Muscle of leg (tissue), 11 donors: ENCODE results near the gene DBR1. TPM values are rescaled to one million over a fixed set of nuclear protein-coding genes. Genes with fewer than 3 reads are reported as not detected.

Experiments used
- DNase-seq: peaks from one replicate; pipeline ENCODE4 v3.0.0; 2013
- H3K27ac ChIP-seq: one replicate; pipeline ENCODE4 v1.5.1; 2013; ENCODE audit warnings: mild to moderate bottlenecking, low read length, control low read depth
- H3K27me3 ChIP-seq: one replicate; pipeline ENCODE4 v1.6.1; 2013; ENCODE audit warnings: low read length; ENCODE audit not compliant: control insufficient read depth, insufficient read depth
- H3K36me3 ChIP-seq: one replicate; pipeline ENCODE4 v1.6.1; 2013; ENCODE audit warnings: low read length; ENCODE audit not compliant: control insufficient read depth, insufficient read depth
- H3K4me1 ChIP-seq: one replicate; pipeline ENCODE4 v1.6.1; 2013; ENCODE audit warnings: low read length; ENCODE audit not compliant: control insufficient read depth, insufficient read depth
- H3K4me3 ChIP-seq: one replicate; pipeline ENCODE4 v1.5.1; 2013; ENCODE audit warnings: low read length, control low read depth
- H3K9me3 ChIP-seq: replicated peaks from 2 replicates; pipeline ENCODE4 v1.6.1; 2013; ENCODE audit warnings: low read depth, low read length; ENCODE audit not compliant: control insufficient read depth
- WGBS: methylation state at CpG from one replicate; pipeline ENCODE4 v1.1.5; 2013; ENCODE audit warnings: missing lambda C conversion rate; ENCODE audit not compliant: insufficient coverage; 5-methylcytosine and 5-hydroxymethylcytosine counted together
- polyA plus RNA-seq, 8 donors: library from polyadenylated mRNA; unstranded; fragments of 120-200 nt; gene quantifications; one replicate each; pipeline versions ENCODE4 v1.2.1 to v1.2.3, GENCODE V29; 2013; ENCODE audit warnings: inconsistent platforms in 1 of 8, low replicate concordance in 1 of 8; ENCODE audit not compliant: insufficient read length in 8 of 8, insufficient read depth in 1 of 8
- total RNA-seq: library from RNA; stranded (reverse); fragments of 120-200 nt; gene quantifications from one replicate; pipeline ENCODE4 v1.2.4, GENCODE V29; 2013

DBR1 gene
- total and polyA plus RNA-seq, 9 donors, result 8.7 to 12.0 (median 9.5) TPM

DNA sequence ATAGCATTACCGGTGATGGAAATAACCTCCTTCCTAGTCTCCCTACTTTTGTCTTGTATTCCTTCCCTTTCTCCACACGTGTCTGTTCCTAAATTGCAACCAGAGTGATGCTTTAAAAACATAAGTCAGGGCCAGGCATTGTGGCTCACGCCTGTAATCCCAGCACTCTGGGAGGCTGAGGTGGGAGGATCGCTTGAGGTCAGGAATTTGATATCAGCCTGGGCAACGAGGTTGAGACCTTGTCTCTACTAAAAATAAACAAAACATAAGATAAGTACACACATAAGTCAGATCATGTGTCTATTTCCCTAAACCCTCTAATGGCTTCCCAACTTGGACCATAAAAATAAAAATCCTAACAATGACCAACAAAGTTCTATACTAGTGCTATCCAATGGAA lies 30.8 kb upstream of the DBR1 start:
- H3K27me3 ChIP-seq, result no peaks in the 10 kb centered on the region
- H3K9me3 ChIP-seq, result no peaks in the 10 kb centered on the region
- H3K4me1 ChIP-seq, result no peaks in the 10 kb centered on the region
- H3K4me3 ChIP-seq, result no peak overlapping the region
- no peak overlapping the region for H3K27ac ChIP-seq
- no peak for DNase-seq
- peaks cover 5% of the 10 kb centered on the region for H3K36me3 ChIP-seq
- 90% methylated on average over 2 of the region's 5 CpGs for WGBS

DNA sequence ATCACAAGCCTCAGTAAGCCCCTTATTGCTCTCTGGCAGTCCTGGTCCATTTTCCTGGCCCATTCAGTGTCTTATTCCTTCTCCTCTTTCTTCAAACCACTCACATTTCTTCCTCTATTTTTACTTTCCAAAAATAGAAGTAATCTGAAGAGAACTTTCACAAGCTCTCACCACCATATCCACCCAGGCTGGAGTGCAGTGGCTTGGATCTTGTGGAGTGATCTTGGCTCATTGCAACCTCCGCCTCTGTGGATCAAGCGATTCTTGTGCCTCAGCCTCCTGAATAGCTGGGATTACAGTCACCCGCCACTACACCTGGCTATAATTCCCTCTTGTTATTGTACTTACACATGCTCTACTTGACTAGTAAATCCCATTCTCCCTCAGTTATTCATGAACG lies 29.2 kb upstream of the DBR1 start:
- WGBS, result 89% methylated on average over 4 of the region's 4 CpGs
- Histone ChIP-seq H3K4me1 (no peaks in the 10 kb centered on the region), H3K9me3 (no peaks in the 10 kb centered on the region), H3K4me3 (no peak overlapping the region), H3K36me3 (peaks cover 5% of the 10 kb centered on the region), H3K27me3 (no peaks in the 10 kb centered on the region), H3K27ac (no peak overlapping the region)
- DNase-seq, result no peak

DNA sequence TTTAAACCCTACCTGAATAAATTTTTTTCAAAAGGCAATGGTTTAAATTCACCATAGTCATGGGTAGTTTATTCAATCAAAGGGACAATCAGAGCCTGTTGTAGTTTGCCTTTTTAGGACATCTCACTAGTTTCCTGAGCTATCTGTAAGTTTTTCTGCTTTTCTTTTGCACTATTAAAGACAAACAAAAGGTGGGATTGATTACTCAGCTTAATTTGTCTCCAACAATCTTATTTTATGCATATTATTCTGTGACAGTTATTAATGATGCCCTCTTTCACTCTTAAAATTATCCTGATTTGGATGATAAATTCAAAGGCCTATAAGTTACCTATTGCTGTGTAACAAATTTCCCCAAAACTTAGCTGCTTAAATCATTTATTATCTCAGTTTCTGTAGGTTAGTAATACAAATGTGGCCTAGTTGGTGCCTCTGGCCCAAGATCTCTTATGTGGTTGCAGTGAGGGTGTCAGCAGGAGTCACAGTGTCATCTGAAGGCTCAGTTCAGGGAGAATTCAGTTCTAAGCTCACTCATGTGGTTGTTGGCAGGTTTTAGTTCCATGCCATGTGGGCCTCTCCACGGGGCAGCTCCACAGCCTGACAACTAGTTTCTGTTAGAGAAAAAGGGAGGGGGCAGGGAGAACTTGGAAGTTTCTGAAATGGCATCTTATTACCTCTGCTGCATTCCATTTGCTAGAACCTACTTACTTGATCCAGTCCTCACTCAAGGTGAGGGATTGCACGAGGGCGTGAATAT lies 28.4 kb upstream of the DBR1 start:
- Histone ChIP-seq H3K27ac (no peak overlapping the region), H3K4me1 (no peaks in the 10 kb centered on the region), H3K27me3 (no peaks in the 10 kb centered on the region), H3K36me3 (peaks cover 5% of the 10 kb centered on the region), H3K9me3 (no peaks in the 10 kb centered on the region), H3K4me3 (no peak overlapping the region)
- no peak for DNase-seq
- no CpG with 5 or more reads among the region's 3 CpGs for WGBS

GRCh38 chr3:138200424-138200823 lies 25.7 kb upstream of the DBR1 start:
- Histone ChIP-seq H3K4me3 (no peak overlapping the region), H3K9me3 (no peaks in the 10 kb centered on the region), H3K27me3 (no peaks in the 10 kb centered on the region), H3K4me1 (no peaks in the 10 kb centered on the region), H3K27ac (no peak overlapping the region), H3K36me3 (no peaks in the 10 kb centered on the region)
- DNase-seq, result no peak
- WGBS, result no CpG with 5 or more reads among the region's 1 CpG

GRCh38 chr3:138199851-138200250 lies 25.1 kb upstream of the DBR1 start:
- Histone ChIP-seq H3K27me3 (no peaks in the 10 kb centered on the region), H3K36me3 (no peaks in the 10 kb centered on the region), H3K9me3 (no peaks in the 10 kb centered on the region), H3K4me1 (no peaks in the 10 kb centered on the region), H3K27ac (no peak overlapping the region), H3K4me3 (no peak overlapping the region)
- WGBS, result no CpG with 5 or more reads among the region's 2 CpGs
- DNase-seq, result no peak

GRCh38 chr3:138197524-138197923 lies 22.8 kb upstream of the DBR1 start:
- H3K4me1 ChIP-seq, result no peaks in the 10 kb centered on the region
- H3K9me3 ChIP-seq, result no peaks in the 10 kb centered on the region
- no CpG with 5 or more reads among the region's 1 CpG for WGBS
- no peak overlapping the region for H3K4me3 ChIP-seq
- DNase-seq, result no peak
- no peak overlapping the region for H3K27ac ChIP-seq
- H3K36me3 ChIP-seq, result peaks cover 2% of the 10 kb centered on the region
- no peaks in the 10 kb centered on the region for H3K27me3 ChIP-seq

GRCh38 chr3:138197058-138197457 lies 22.3 kb upstream of the DBR1 start:
- H3K4me3 ChIP-seq, result no peak overlapping the region
- WGBS, result 98% methylated on average over 3 of the region's 5 CpGs
- peaks cover 4% of the 10 kb centered on the region for H3K36me3 ChIP-seq
- H3K4me1 ChIP-seq, result no peaks in the 10 kb centered on the region
- H3K27me3 ChIP-seq, result no peaks in the 10 kb centered on the region
- no peak overlapping the region for H3K27ac ChIP-seq
- H3K9me3 ChIP-seq, result no peaks in the 10 kb centered on the region
- DNase-seq, result peak; percentile 43

DNA sequence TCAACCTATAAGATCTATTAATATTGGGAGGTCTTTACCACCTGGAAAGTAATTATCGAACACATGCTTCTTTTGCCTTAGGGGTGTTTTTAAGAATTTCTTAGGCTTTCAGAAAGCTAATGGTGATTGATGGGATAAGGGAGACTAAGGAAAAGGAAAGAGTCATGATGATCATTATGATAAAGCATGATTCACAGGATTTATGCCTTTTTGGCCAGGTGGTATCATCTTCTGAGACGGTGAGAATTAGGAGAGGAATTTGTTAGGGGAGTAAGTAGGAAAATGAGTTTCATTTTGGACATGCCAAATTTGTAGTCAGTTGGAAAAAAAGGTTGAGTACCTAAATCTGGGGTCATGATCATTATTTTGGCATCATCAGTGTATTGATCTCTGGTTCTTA lies 21.3 kb upstream of the DBR1 start:
- H3K36me3 ChIP-seq, result peaks cover 4% of the 10 kb centered on the region
- H3K4me3 ChIP-seq, result no peak overlapping the region
- H3K9me3 ChIP-seq, result no peaks in the 10 kb centered on the region
- H3K4me1 ChIP-seq, result no peaks in the 10 kb centered on the region
- 80% methylated on average over 1 of the region's 2 CpGs for WGBS
- no peak overlapping the region for H3K27ac ChIP-seq
- H3K27me3 ChIP-seq, result no peaks in the 10 kb centered on the region
- DNase-seq, result no peak

DNA sequence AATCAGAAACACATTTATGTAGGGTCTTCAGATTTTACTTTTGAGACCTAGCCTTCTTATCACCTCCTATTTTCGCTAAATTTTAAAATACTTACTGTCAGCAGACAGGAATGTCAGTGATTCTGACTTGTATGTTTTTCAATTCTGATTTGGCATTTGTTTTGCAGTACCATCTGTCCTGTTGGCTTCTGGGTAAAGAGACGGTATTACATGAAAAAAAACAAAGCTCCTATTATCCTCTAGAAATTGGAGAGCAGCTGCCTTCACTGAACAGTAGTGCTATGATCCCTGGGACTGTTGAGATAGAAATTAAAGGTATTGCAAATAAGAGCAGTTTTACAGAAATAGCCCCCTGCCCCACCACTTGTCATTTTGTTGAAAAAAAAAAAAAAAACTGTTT lies 20.8 kb upstream of the DBR1 start:
- no peaks in the 10 kb centered on the region for H3K27me3 ChIP-seq
- no peaks in the 10 kb centered on the region for H3K4me1 ChIP-seq
- H3K9me3 ChIP-seq, result no peaks in the 10 kb centered on the region
- no peak overlapping the region for H3K4me3 ChIP-seq
- DNase-seq, result peak; percentile 51
- WGBS, result no CpG with 5 or more reads among the region's 2 CpGs
- no peak overlapping the region for H3K27ac ChIP-seq
- H3K36me3 ChIP-seq, result peaks cover 4% of the 10 kb centered on the region

- peak overlapping the region; percentile 95 for H3K27ac ChIP-seq
- 2% methylated on average over 9 of the region's 17 CpGs for WGBS
- H3K36me3 ChIP-seq, result peaks cover 4% of the 10 kb centered on the region
- H3K4me1 ChIP-seq, result peaks cover 5% of the 10 kb centered on the region
- H3K4me3 ChIP-seq, result peak overlapping the region; percentile 83
- H3K27me3 ChIP-seq, result peaks cover 11% of the 10 kb centered on the region
- no peak for DNase-seq
- H3K9me3 ChIP-seq, result no peaks in the 10 kb centered on the region
Measured at GRCh38 chr3:138188013-138188730, 13.5 kb upstream of the DBR1 start.
